Gastrocnemius medialis (tissue), 4 donors: Measurements from ENCODE around the gene RAMACL.

Source experiments
- CTCF ChIP-seq, 5 experiments: fragments of 450-650 bp in 3 of 5; fragments of 200-600 bp in 2 of 5; sonication (generic) in 2 of 5; IDR thresholded peaks in 4 of 5; conservative IDR thresholded peaks in 1 of 5; 1 replicate in 4 of 5; 2 replicates in 1 of 5; pipeline ENCODE4 v1.5.1; 2016 to 2019; ENCODE audit warnings: antibody characterized with exemption in 5 of 5, mild to moderate bottlenecking in 3 of 5, moderate library complexity in 3 of 5
- POLR2A ChIP-seq, 2 donors: fragments of 450-650 bp; IDR thresholded peaks; one replicate each; pipeline ENCODE4 v1.6.1; 2017; ENCODE audit warnings: antibody characterized with exemption in 2 of 2, mild to moderate bottlenecking in 2 of 2, moderate library complexity in 2 of 2

- TF ChIP-seq CTCF (IDR thresholded peaks at IDR 0.05 in 4 of 5, conservative IDR thresholded peaks at IDR 0.05 in 1 of 5) = no peak
- no peak for TF ChIP-seq POLR2A (IDR thresholded peaks at IDR 0.05)
Observed at GRCh38 chr6:166616261-166617238, 30.1 kb upstream of the RAMACL start.
